ENCODE results near the gene CHST15.

Gene CHST15

DNA sequence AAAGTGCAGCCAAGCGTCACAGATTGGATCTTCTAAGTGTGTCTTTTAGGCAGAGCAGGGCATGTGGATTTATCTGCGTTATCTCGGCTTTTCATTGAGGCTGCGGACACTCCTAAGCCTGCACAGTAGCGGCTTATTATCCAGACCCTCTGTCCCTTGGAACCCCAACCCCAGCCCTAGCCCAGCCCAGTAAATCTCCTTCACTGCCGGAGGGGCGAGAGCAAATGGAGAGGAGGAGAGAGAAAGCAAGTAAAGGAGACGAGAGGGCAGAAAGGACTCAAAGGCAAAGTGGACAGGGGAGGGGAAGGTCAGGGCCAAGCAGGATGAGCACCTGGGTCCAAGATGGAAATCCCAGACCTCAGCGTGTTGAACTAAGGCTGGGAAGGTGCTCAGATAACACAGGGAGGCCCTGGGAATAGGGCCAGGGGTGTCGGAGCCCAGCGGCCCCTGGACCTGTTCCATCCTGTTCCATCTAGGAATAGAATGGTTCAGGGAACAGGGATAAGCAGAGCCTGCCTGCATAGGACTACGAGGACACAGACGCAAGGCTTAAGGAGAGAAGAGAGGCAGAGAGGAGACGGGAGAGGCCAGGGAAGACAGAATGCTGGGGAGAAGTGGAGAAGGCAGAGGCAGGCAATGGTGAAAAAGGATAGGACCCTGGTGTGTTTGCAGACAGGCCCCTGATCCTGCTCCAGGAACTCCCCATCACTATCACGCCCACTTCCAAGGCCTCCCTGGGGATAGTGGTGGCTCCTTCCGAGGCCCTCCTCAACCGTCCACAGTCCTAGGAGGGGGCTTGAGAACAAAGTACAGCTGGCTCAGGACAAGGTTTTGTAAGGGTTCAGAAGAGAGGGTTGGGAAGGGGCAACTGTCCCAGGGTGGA, 99.6 kb downstream of the CHST15 start:
- TF ChIP-seq, protein P1, sequence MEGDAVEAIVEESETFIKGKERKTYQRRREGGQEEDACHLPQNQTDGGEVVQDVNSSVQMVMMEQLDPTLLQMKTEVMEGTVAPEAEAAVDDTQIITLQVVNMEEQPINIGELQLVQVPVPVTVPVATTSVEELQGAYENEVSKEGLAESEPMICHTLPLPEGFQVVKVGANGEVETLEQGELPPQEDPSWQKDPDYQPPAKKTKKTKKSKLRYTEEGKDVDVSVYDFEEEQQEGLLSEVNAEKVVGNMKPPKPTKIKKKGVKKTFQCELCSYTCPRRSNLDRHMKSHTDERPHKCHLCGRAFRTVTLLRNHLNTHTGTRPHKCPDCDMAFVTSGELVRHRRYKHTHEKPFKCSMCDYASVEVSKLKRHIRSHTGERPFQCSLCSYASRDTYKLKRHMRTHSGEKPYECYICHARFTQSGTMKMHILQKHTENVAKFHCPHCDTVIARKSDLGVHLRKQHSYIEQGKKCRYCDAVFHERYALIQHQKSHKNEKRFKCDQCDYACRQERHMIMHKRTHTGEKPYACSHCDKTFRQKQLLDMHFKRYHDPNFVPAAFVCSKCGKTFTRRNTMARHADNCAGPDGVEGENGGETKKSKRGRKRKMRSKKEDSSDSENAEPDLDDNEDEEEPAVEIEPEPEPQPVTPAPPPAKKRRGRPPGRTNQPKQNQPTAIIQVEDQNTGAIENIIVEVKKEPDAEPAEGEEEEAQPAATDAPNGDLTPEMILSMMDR (IDR thresholded peaks at IDR 0.05), result no peak
- peak overlapping the region in 1 of 2 donors; percentile 43 for H3K4me3 ChIP-seq
- intact Hi-C loops (cut with DNase I; ENCODE audit: low total_unique reads), result loop anchor here (2.0 kb wide), 1 partner anchor 397 kb away; no protein-coding TSS in a partner anchor
- H3K4me1 ChIP-seq, result peaks cover 0 to 30% (median 25%) of the 10 kb centered on the region in 4 donors
- peaks cover 0 to 42% of the 10 kb centered on the region in 2 donors for H3K27me3 ChIP-seq
- no peak overlapping the region for H3K27ac ChIP-seq
- peak in 1 of 2 donors; percentile 60 for DNase-seq
- H3K9me3 ChIP-seq, result no peaks in the 10 kb centered on the region
- H3K36me3 ChIP-seq, result no peaks in the 10 kb centered on the region

DNA sequence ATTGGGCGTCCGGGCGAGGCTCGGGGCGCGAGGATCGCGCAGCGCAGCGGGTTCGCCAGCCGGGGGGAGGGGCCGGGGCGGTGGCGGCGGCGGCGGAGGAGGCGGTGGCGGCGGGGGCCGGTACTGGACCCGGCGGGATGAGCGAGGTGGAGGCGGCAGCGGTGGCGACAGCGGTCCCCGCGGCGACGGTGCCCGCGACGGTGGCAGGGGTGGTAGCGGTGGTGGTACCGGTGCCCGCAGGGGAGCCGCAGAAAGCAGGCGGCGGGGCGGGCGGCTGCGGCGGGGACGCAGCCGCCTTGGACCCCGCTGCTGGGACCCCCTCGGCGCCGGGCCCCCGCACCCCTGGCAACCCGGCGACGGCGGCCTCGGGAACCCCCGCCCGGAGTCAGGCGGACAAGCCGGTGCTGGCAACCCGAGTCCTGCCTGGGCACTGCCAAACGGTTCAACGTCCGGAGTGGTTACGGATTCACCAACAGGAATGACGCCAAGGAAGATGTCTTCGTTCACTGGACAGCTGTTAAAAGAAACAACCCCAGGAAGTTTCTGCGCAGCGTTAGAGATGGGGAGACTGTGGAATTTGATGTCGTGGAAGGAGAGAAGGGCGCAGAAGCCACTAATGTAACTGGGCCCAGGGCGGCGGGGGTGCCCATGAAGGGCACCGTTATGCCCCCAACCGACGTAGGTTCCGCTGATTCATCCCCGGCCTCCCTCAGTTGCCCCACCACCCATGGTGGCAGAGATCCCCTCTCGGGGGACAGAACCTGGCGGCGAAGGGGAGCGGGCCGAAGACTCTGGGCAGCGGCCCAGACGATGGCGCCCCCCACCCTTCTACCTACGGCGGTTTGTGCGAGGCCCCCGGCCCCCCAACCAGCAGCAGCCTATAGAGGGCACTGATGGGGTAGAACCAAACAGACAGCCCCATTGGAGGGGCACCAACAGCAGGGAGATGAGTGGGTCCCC, 101.5 kb downstream of the CHST15 start:
- Histone ChIP-seq H3K9me3 (no peaks in the 10 kb centered on the region), H3K27ac (no peak overlapping the region), H3K4me1 (peaks cover 0 to 30% (median 25%) of the 10 kb centered on the region in 4 donors), H3K4me3 (peak overlapping the region in 1 of 2 donors; percentile 35), H3K27me3 (peaks cover 0 to 42% of the 10 kb centered on the region in 2 donors), H3K36me3 (no peaks in the 10 kb centered on the region)
- intact Hi-C loops (cut with DNase I; ENCODE audit: low total_unique reads), result no loop called here
- TF ChIP-seq, protein P1 (IDR thresholded peaks at IDR 0.05), result no peak
- peak in 1 of 2 donors; percentile 60 for DNase-seq

DNA sequence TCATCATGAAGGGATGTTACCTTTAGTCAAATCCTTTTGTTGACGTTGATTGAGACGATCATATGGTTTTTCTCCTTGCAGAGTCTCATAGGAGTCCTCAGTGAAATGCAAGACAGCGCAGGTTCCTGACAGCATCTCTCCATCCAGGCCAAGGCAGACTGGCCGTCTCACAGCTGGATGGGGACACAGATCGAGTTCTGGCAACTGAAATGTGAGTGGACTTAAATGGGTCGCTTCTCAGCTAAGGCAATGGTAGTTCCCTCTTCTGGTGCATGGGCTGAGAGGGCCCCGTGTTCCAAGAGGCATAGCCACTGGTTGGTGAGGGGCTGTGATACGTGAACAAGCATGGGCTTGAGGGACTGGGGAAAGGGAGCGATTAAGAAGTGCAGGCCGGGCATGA, 102.5 kb downstream of the CHST15 start:
- Histone ChIP-seq H3K4me3 (no peak overlapping the region), H3K36me3 (no peaks in the 10 kb centered on the region), H3K4me1 (peaks cover 0 to 29% (median 25%) of the 10 kb centered on the region in 4 donors), H3K27me3 (peaks cover 0 to 42% of the 10 kb centered on the region in 2 donors), H3K27ac (no peak overlapping the region), H3K9me3 (no peaks in the 10 kb centered on the region)
- no peak for DNase-seq
- TF ChIP-seq, protein P1 (IDR thresholded peaks at IDR 0.05), result no peak
- intact Hi-C loops (cut with DNase I; ENCODE audit: low total_unique reads), result no loop called here

DNA sequence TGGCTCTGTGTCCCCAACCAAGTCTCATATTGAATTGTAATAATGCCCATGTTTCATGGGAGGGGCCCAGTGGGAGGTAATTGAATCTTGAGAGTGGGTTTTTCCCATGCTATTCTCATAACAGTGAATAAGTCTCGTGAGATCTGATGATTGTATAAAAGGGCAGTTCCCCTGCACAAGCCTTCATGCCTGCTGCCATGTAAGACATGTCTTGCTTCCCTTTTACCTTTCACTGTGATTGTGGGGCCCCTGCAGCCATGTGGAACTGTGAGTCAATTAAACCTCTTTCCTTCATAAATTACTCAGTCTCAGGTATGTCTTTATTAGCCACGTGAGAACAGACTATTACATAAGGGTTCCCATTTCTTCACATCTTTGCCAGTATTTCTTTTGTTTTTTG, 104.7 kb downstream of the CHST15 start:
- Histone ChIP-seq H3K27ac (no peak overlapping the region), H3K9me3 (no peaks in the 10 kb centered on the region), H3K27me3 (peaks cover 0 to 35% of the 10 kb centered on the region in 2 donors), H3K4me3 (no peak overlapping the region), H3K36me3 (no peaks in the 10 kb centered on the region), H3K4me1 (peaks cover 0 to 9% (median 7%) of the 10 kb centered on the region in 4 donors)
- intact Hi-C loops (cut with DNase I; ENCODE audit: low total_unique reads), result no loop called here
- TF ChIP-seq, protein P1 (IDR thresholded peaks at IDR 0.05), result no peak
- no peak for DNase-seq

DNA sequence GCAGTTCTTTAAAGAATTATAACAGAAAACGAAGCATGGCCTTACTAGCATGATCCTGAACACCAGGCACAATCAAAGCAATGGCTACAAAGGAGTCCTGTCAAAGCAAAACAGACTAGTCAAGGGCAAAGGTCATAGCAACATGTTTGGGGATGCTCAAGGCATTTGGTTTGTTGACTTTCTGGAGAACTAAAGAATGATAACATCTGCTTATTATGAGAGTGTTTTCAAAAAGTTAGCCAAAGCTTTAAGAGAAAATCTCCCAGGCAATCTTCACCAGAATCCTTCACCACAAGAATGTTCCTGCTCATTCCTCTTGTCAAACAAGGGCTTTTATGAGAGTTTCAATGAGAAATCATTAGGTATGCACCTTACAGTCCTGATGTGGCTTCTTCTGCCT, 106.7 kb downstream of the CHST15 start:
- no peak for DNase-seq
- H3K9me3 ChIP-seq, result no peaks in the 10 kb centered on the region
- H3K36me3 ChIP-seq, result no peaks in the 10 kb centered on the region
- H3K4me1 ChIP-seq, result peaks cover 0 to 4% (median 3%) of the 10 kb centered on the region in 4 donors
- H3K27me3 ChIP-seq, result peaks cover 0 to 19% of the 10 kb centered on the region in 2 donors
- no peak overlapping the region for H3K4me3 ChIP-seq
- TF ChIP-seq, protein P1 (IDR thresholded peaks at IDR 0.05), result no peak
- intact Hi-C loops (cut with DNase I; ENCODE audit: low total_unique reads), result no loop called here
- H3K27ac ChIP-seq, result no peak overlapping the region
